Posterior cingulate gyrus (tissue), 11 donors: ENCODE measurements around the gene OR52R1.
"Not testable (repeated sequence)": the region's sequence is repeated elsewhere in the genome, so short reads cannot be mapped to it uniquely, and the experiment has no call there.

Source experiments
- DNase-seq, 10 donors: peaks; one replicate each; pipeline versions ENCODE4 v3.0.0 to v3.0.0-alpha.2; 2020 to 2021; ENCODE audit warnings: mixed read lengths in 3 of 10
- intact Hi-C: fragments of 100-400 bp; cut with DNase I; formaldehyde crosslinking; loops from one replicate; pipeline ENCODE4 v1.15.1; 2023

OR52R1 gene

GRCh38 chr11:4804280-4804679 is at the start of gene OR52R1:
TSS of gene OR52R1 (minus strand) at chr11:4804380. CDS start at chr11:4804380, 0 bp downstream.
- intact Hi-C loops, result no loop called here
- no peak for DNase-seq

- no peak for DNase-seq
- intact Hi-C loops, result no loop called here
Observed at GRCh38 chr11:4851033-4851432, 46.9 kb upstream of the OR52R1 start.

- DNase-seq, result no peak
- intact Hi-C loops, result no loop called here
Observed at GRCh38 chr11:4848908-4849532, 44.8 kb upstream of the OR52R1 start, which contains the start of gene OR51S1. TSS of gene OR51S1 (minus strand) at chr11:4849208. CDS start at chr11:4849208, 0 bp downstream.

GRCh38 chr11:4839851-4840549 is 35.8 kb upstream of the OR52R1 start:
- intact Hi-C loops, result no loop called here
- DNase-seq, result no peak

GRCh38 chr11:4830909-4831308 is 26.7 kb upstream of the OR52R1 start:
- no peak for DNase-seq
- intact Hi-C loops, result no loop called here

- DNase-seq, result no peak
- intact Hi-C loops, result no loop called here
Observed at GRCh38 chr11:4830346-4830745, 26.2 kb upstream of the OR52R1 start.

- intact Hi-C loops, result no loop called here
- DNase-seq, result no peak
Observed at GRCh38 chr11:4826425-4826824, 22.2 kb upstream of the OR52R1 start.

- no peak for DNase-seq
- intact Hi-C loops, result no loop called here
Observed at GRCh38 chr11:4825132-4825531, 21.0 kb upstream of the OR52R1 start.

- no peak for DNase-seq
- intact Hi-C loops, result no loop called here
Observed at GRCh38 chr11:4821021-4821420, 16.8 kb upstream of the OR52R1 start, which contains the start of gene OR51F2. TSS of gene OR51F2 (plus strand) at chr11:4821321. CDS start at chr11:4821422, 101 bp downstream.

GRCh38 chr11:4809246-4809645 is 5.1 kb upstream of the OR52R1 start:
- no peak for DNase-seq

GRCh38 chr11:4808476-4808875 is 4.3 kb upstream of the OR52R1 start:
- no peak for DNase-seq
- intact Hi-C loops, result no loop called here

More at GRCh38 chr11:4809246-4809645, 5.1 kb upstream of the OR52R1 start:
- intact Hi-C loops, result no loop called here

- intact Hi-C loops, DNase-seq: not testable (repeated sequence)
Observed at GRCh38 chr11:4801316-4801715, 2.9 kb downstream of the OR52R1 start.

GRCh38 chr11:4798427-4799183 is 5.6 kb downstream of the OR52R1 start:
- DNase-seq, result no peak
- intact Hi-C loops, result no loop called here

- no peak for DNase-seq
- intact Hi-C loops, result no loop called here
Observed at GRCh38 chr11:4797206-4797605, 7.0 kb downstream of the OR52R1 start.

GRCh38 chr11:4782454-4782853 is 21.7 kb downstream of the OR52R1 start:
- no peak for DNase-seq
- intact Hi-C loops, result no loop called here

GRCh38 chr11:4769838-4770237 is 34.3 kb downstream of the OR52R1 start, which contains the start of gene OR51F1:
TSS of gene OR51F1 (minus strand) at chr11:4769938. CDS start at chr11:4769938, 0 bp downstream.
- DNase-seq, result no peak
- intact Hi-C loops, result no loop called here

- DNase-seq, result no peak
- intact Hi-C loops, result no loop called here
Observed at GRCh38 chr11:4768094-4768493, 36.1 kb downstream of the OR52R1 start.

- DNase-seq, result no peak
Observed at GRCh38 chr11:4766420-4767043, 37.6 kb downstream of the OR52R1 start.

GRCh38 chr11:4763096-4763495 is 41.1 kb downstream of the OR52R1 start:
- intact Hi-C loops, result no loop called here
- DNase-seq, result no peak

More at GRCh38 chr11:4766420-4767043, 37.6 kb downstream of the OR52R1 start:
- intact Hi-C loops, result no loop called here
